Nephron progenitor cell (in vitro differentiated cells): ENCODE measurements around the gene CLEC16A.

Experiments
- DNase-seq: peaks from one replicate; pipeline ENCODE4 v3.0.0; 2021
- H3K27ac Mint-ChIP-seq: 2 replicates; pipeline ENCODE4 v1.8.0; 2021; ENCODE audit warnings: mild to moderate bottlenecking, moderate library complexity, mixed read lengths
- H3K27me3 Mint-ChIP-seq: 2 replicates; pipeline ENCODE4 v1.8.0; 2021; ENCODE audit warnings: mild to moderate bottlenecking, low read depth, mixed read lengths; ENCODE audit not compliant: poor library complexity
- H3K36me3 Mint-ChIP-seq: 2 replicates; pipeline ENCODE4 v1.8.0; 2021; ENCODE audit warnings: low read depth, mixed read lengths
- H3K4me1 Mint-ChIP-seq: 2 replicates; pipeline ENCODE4 v1.8.0; 2021; ENCODE audit warnings: mixed read lengths
- H3K4me3 Mint-ChIP-seq: 2 replicates; pipeline ENCODE4 v1.8.0; 2021; ENCODE audit warnings: mild to moderate bottlenecking, moderate library complexity, mixed read lengths
- H3K9me3 Mint-ChIP-seq: 2 replicates; pipeline ENCODE4 v1.8.0; 2021; ENCODE audit warnings: mild to moderate bottlenecking, moderate library complexity, mixed read lengths
- CTCF ChIP-seq: fragments of 200-600 bp; sonication (generic); IDR thresholded peaks from 2 replicates; pipeline ENCODE4 v1.5.0; 2021; ENCODE audit warnings: antibody characterized with exemption

CLEC16A gene

GRCh38 chr16:10982465-10983150 lies 38.2 kb downstream of the CLEC16A start:
- Mint-ChIP-seq H3K4me3 (no peak overlapping the region), H3K9me3 (no peaks in the 10 kb centered on the region), H3K27ac (no peak overlapping the region), H3K36me3 (peaks cover 17% of the 10 kb centered on the region), H3K4me1 (peaks cover 64% of the 10 kb centered on the region), H3K27me3 (peaks cover 9% of the 10 kb centered on the region)
- no peak for DNase-seq
- TF ChIP-seq CTCF, result no peak

- Mint-ChIP-seq H3K9me3 (no peaks in the 10 kb centered on the region), H3K4me1 (peaks cover 64% of the 10 kb centered on the region), H3K36me3 (peaks cover 14% of the 10 kb centered on the region), H3K27me3 (peaks cover 9% of the 10 kb centered on the region), H3K27ac (no peak overlapping the region), H3K4me3 (no peak overlapping the region)
- DNase-seq, result no peak
- no peak for TF ChIP-seq CTCF
Observed at GRCh38 chr16:10983159-10983558, 38.8 kb downstream of the CLEC16A start.

- no peak overlapping the region for H3K4me3 Mint-ChIP-seq
- H3K27ac Mint-ChIP-seq, result no peak overlapping the region
- peaks cover 12% of the 10 kb centered on the region for H3K27me3 Mint-ChIP-seq
- peaks cover 14% of the 10 kb centered on the region for H3K36me3 Mint-ChIP-seq
- peaks cover 63% of the 10 kb centered on the region for H3K4me1 Mint-ChIP-seq
- DNase-seq, result no peak
- no peaks in the 10 kb centered on the region for H3K9me3 Mint-ChIP-seq
- TF ChIP-seq CTCF, result no peak
Observed at GRCh38 chr16:10984509-10984908, 40.1 kb downstream of the CLEC16A start.

- H3K36me3 Mint-ChIP-seq, result peaks cover 10% of the 10 kb centered on the region
- no peak for TF ChIP-seq CTCF
- no peak overlapping the region for H3K4me3 Mint-ChIP-seq
- peaks cover 76% of the 10 kb centered on the region for H3K4me1 Mint-ChIP-seq
- H3K27me3 Mint-ChIP-seq, result peaks cover 12% of the 10 kb centered on the region
- no peak overlapping the region for H3K27ac Mint-ChIP-seq
- DNase-seq, result no peak
- H3K9me3 Mint-ChIP-seq, result no peaks in the 10 kb centered on the region
Observed at GRCh38 chr16:10987361-10988163, 43.2 kb downstream of the CLEC16A start.

- peaks cover 11% of the 10 kb centered on the region for H3K27me3 Mint-ChIP-seq
- DNase-seq, result no peak
- H3K4me1 Mint-ChIP-seq, result peaks cover 83% of the 10 kb centered on the region
- no peaks in the 10 kb centered on the region for H3K9me3 Mint-ChIP-seq
- peak; percentile 10 for TF ChIP-seq CTCF
- no peak overlapping the region for H3K4me3 Mint-ChIP-seq
- peaks cover 10% of the 10 kb centered on the region for H3K36me3 Mint-ChIP-seq
- H3K27ac Mint-ChIP-seq, result no peak overlapping the region
Observed at GRCh38 chr16:10988164-10988803, 43.9 kb downstream of the CLEC16A start.
